ENCODE measurements around the gene WNT6.

DNA sequence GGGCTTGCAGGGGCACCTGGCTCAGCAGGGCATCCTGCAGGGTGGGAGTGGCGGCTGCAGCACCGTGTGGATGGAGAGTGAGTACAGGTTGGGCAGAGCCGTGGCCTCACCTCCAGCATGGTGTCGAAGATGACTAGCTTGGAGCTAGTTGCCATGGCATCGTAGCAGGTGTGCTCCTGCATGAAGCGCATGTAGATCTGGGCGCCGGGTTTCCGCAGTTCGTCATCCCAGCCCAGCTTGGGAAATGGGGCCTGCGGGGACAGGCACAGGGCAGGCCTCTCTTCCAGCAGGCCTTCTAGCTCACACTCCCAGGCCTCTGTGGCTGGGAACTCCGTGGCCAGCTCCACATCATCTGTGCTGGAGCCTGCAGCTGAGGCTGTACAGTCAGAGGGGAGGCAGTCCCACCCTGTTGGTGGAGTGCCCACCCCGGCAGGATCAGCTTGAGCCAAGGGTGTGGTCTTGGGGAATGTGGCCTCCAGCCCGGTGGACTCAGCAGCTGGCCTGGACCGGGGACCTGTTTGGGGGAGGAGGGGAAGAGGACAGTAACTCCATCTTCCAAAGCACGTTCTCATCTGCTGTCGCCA is 29.6 kb upstream of the WNT6 start:
- TF ChIP-seq POLR2A (IDR thresholded peaks at IDR 0.05) = no peak
- TF ChIP-seq, protein P1, sequence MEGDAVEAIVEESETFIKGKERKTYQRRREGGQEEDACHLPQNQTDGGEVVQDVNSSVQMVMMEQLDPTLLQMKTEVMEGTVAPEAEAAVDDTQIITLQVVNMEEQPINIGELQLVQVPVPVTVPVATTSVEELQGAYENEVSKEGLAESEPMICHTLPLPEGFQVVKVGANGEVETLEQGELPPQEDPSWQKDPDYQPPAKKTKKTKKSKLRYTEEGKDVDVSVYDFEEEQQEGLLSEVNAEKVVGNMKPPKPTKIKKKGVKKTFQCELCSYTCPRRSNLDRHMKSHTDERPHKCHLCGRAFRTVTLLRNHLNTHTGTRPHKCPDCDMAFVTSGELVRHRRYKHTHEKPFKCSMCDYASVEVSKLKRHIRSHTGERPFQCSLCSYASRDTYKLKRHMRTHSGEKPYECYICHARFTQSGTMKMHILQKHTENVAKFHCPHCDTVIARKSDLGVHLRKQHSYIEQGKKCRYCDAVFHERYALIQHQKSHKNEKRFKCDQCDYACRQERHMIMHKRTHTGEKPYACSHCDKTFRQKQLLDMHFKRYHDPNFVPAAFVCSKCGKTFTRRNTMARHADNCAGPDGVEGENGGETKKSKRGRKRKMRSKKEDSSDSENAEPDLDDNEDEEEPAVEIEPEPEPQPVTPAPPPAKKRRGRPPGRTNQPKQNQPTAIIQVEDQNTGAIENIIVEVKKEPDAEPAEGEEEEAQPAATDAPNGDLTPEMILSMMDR (IDR thresholded peaks at IDR 0.05) = no peak

Data from thyroid gland (tissue), 4 donors.